Heart left ventricle (tissue), 13 donors: Measurements from ENCODE around the gene FAM227A.
A peak's percentile ranks its signal among the peaks of the same experiment; 100 is the strongest.

ENCODE experiments used
- CTCF ChIP-seq, 12 donors: fragments of 200-600 bp; sonication (generic) in 4 of 12; IDR thresholded peaks; one replicate each; pipeline versions ENCODE4 v1.5.0 to v1.8.0; 2018 to 2022; ENCODE audit warnings: antibody characterized with exemption in 12 of 12, mild to moderate bottlenecking in 5 of 12
- POLR2A ChIP-seq, 2 donors: fragments of 450-650 bp; IDR thresholded peaks; one replicate each; pipeline ENCODE4 v1.6.1; 2017; ENCODE audit warnings: antibody characterized with exemption in 2 of 2, mild to moderate bottlenecking in 2 of 2, moderate library complexity in 2 of 2
- donor health status: ischemic (EF 13 %, LVEDD 7.1; RV severe dilation, severe dysfunction).
- donor health status: DM: no; HTN: yes; CAD: no.
- donor health status: DM: no; HTN: no; CAD: no.
- donor health status: ischemic (EF 25% LVEDD 6.9; RV normal size, moderate dysfunction).
- donor health status: ischemic (EF 25% LVEDD 5.7; RV mildly dilated, moderate dysfunction).
- donor health status: ischemic (EF 35%, LVEDD 5.7; RV mildly dilated, moderate dysfunction).
- donor health status: nonischemic (EF 11% LVEDD 7.7; RV severe dilation, severe dysfunction).
- donor health status: DM: yes; HTN: yes; CAD: no.
- donor health status: PGD.
- donor health status: ischemic (EF 29% LVEDD 5.4; RV normal size, mild dysfunction).
- donor health status: nonischemic (EF 23%, LVEDD 6.1; RV moderate dilation, normal function).

- TF ChIP-seq CTCF (IDR thresholded peaks at IDR 0.05) (no peak), POLR2A (IDR thresholded peaks at IDR 0.05) (peak in 1 of 2 donors; percentile 46)
These were observed 86.0 kb downstream of the FAM227A start, which contains the start of gene DMC1 for GRCh38 chr22:38569972-38570778.
